Measurements from ENCODE around the gene DCBLD2.

DCBLD2 gene

GRCh38 chr3:98770261-98771039 lies 131.0 kb downstream of the DCBLD2 start:
- DNase-seq = no peak

GRCh38 chr3:98769448-98769847 lies 132.0 kb downstream of the DCBLD2 start:
- no peak for DNase-seq

GRCh38 chr3:98768961-98769360 lies 132.5 kb downstream of the DCBLD2 start:
- no peak for DNase-seq

- DNase-seq = no peak
Measured at GRCh38 chr3:98766924-98767323, 134.6 kb downstream of the DCBLD2 start.

GRCh38 chr3:98765721-98766120 lies 135.8 kb downstream of the DCBLD2 start:
- no peak for DNase-seq

GRCh38 chr3:98764472-98764884 lies 137.0 kb downstream of the DCBLD2 start:
- no peak for DNase-seq

GRCh38 chr3:98763819-98764418 lies 137.6 kb downstream of the DCBLD2 start:
- no peak for DNase-seq

- DNase-seq = no peak
Measured at GRCh38 chr3:98763076-98763475, 138.4 kb downstream of the DCBLD2 start, which contains the start of gene ST3GAL6. Gene ST3GAL6 (plus strand): TSS chr3:98763340. CDS start chr3:98768441, 5,101 bp downstream.

- DNase-seq = no peak
Measured at GRCh38 chr3:98761643-98762229, 139.8 kb downstream of the DCBLD2 start.

GRCh38 chr3:98759629-98760028 lies 141.9 kb downstream of the DCBLD2 start:
- no peak for DNase-seq

- DNase-seq = no peak
Measured at GRCh38 chr3:98755601-98756000, 145.9 kb downstream of the DCBLD2 start.

- no peak for DNase-seq
Measured at GRCh38 chr3:98754483-98754882, 147.0 kb downstream of the DCBLD2 start.

GRCh38 chr3:98750276-98750919 lies 151.1 kb downstream of the DCBLD2 start:
- DNase-seq = no peak

GRCh38 chr3:98746882-98747281 lies 154.6 kb downstream of the DCBLD2 start:
- DNase-seq = no peak

GRCh38 chr3:98746122-98746521 lies 155.4 kb downstream of the DCBLD2 start:
- no peak for DNase-seq

Measured in right kidney (tissue), 1 donor.